Stimulated activated CD8-positive, alpha-beta memory T cell treated with anti-CD3 and anti-CD28 coated beads, Interleukin-7, amount 100 ng/mL, for 4 hours (primary cell): ENCODE measurements around the gene PRKCA.
A peak's percentile ranks its signal among the peaks of the same experiment; 100 is the strongest.
"Not testable (repeated sequence)": the region's sequence is repeated elsewhere in the genome, so short reads cannot be mapped to it uniquely, and the experiment has no call there.

Source experiments
- DNase-seq, 2 donors: peaks; one replicate each; pipeline ENCODE4 v3.0.0-alpha.2; 2020; ENCODE audit warnings: low read depth in 2 of 2

The PRKCA gene

DNA sequence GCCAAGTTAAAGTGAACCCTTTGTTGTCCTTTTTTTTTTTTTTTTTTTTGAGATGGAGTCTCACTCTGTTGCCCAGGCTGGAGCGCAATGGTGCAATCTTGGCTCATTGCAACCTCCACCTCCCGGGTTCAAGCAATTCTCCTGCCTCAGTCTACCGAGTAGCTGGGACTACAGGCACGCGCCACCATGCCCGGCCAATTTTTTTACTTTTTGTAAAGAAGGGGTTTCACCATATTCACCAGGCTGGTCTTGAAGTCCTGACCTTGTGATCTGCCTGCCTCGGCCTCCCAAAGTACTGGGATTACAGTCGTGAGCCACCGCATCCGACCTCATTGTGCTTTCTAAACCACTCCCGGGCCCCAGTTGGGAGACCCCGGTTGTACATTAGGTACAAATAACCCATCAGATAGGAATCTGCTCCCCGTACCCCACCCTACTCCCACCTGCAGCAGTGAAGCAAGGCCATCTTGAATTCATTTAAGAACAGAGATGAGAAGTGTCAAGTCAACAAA is 410.7 kb downstream of the PRKCA start:
- DNase-seq = not testable (repeated sequence)

DNA sequence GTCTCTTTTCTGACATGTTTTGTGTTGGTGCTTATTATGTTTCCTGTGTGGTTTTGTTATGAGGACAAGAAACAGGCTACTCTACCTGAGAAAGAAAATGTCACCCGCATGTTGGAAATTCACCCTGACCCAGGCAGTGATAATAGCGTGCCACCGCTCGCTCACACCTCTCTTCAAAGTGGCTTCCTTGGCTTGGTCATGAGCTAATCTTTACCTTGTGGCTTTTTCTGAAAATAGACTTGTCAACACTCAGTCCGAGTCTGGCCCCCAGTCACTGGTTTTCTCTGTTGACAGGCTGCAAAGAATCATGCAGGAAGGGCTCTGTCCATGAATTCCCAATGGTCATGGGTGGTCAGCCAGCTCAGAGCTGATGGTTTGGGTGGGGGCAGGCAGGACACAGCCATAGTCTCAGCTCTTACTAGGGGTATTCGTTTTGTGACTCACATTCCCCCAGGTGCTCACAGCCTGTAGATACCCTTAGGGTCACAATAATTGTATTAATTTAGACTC is 411.2 kb downstream of the PRKCA start:
- DNase-seq = peak in 1 of 2 donors; percentile 17

DNA sequence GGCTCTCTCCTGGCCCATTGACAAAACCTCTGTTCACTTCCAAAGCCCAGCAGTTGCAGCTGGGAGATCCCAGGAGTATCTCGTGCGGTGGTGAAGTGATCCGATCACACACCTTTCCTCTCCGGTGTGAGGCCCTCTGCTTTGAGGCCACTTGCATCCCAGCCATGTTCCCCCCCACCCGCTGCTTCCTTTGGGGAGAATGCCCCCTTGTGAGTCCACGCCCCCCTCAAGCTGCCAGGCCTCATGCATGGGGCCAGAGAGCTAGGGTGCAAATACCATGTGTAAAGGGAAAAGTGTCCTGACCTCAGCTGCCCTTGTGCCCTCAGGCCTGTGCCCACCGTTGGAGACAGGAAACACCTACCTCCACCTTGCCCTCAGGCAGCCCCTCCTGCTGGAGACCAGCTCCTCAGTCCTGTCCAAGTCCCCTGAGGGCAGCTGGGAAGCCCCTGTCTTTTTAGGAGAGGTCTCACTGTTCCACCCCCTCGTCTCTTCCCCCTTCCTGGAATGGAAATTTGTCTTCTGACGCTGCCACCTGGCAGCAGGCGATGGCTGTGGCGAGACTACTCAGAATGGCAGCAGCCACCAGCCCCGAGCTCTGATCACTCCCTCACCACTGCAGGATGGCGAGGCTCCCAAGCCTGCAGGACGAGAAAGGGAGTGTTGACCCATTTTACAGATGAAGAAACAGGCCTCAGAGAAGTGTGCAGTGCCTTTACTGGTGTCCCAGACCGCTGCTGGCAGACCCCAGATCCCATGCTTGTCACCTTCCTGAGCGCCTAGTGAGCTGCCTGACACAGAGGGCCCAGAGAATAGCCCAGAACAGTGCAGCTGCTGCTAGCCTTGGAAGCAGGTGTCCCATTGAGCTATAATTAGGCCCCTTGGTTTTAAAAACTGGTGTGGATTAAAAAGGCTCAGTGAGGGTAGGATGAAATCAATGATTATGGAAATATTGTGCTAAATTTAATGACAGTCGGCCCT is 411.9 kb downstream of the PRKCA start:
- no peak for DNase-seq

DNA sequence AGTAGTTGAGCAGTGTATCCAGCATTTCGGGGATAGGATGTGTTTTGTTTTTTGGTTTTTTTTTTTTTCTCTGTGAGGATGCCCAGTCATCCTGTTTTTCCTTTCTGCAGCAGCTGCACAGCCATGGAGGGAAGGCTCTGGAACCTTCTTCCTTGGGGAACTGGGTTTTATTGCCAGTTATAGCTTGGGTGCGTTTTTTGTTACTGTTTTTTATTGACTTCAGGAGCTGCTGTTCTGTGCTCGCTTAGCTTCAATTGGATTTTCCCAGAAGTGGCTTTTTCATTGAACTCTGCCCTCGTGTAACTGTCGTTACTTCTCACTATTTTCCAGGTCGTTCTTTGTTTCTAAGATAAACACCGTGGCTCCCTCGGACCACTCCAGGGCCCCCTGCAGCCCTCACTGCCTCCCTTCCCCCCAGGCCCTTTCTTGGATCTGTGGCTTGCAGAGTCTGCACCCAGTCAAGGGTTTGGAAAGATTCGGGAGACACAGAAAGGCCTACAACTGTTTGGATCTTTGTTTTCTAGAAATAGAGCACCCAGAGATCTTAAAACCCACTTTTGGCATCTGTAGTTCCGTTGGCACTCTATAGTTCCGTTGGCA is 412.8 kb downstream of the PRKCA start:
- DNase-seq = no peak

DNA sequence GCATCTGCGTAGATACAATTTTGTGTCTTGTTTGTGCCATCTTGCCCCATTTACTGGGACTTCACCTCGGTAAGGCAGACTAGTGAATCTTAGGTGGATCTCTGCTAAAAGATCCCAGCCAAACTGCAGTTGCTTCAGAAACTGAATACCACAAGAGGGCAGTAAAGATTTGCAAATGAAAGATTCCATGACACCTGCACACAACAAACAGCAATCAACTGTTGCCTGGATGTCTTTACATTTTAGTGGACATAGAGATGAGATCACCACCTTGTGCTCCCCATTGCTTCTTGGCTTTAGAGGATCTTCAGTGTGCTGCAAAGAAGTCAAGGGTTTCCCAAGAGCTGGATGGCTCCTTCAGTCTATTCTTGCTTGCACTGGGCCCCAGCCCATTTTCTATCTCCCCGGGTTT is 413.3 kb downstream of the PRKCA start:
- no peak for DNase-seq

DNA sequence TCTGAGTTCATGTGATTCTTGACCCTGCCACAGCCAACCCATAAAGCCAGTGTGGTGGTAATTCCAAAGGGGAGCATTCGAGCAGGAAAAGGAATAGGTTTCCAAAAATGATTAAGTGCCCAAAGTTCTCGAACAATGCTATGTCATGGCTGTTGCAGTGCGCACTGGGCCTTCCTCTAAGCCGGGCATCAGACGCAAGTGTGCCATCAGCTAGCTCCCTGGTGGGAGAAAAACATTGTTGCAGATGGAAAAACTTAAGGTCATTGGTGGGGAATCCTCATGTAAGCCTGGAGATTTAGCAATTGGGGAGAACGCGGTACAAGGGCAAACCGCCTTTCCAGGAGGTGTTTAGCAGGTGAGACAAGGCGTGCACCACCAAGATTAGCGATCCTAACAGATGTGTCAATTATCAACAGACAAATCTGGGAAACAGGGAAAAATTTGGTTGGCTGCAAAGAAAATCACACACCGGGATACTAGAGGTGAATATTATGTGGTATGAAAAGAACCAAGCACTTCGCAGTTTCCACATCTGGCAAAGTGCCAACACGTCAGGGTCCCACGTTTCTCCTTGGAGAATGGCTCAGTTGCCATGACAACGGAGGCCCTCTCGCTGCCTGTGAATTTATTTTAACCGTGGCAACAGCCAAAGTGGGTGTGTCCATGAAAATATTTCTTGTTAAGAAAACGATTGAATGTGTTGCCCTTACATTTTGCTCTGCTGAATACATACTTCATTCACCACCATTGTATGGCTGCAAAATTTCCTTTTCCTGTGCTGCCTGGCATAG is 414.0 kb downstream of the PRKCA start:
- no peak for DNase-seq

DNA sequence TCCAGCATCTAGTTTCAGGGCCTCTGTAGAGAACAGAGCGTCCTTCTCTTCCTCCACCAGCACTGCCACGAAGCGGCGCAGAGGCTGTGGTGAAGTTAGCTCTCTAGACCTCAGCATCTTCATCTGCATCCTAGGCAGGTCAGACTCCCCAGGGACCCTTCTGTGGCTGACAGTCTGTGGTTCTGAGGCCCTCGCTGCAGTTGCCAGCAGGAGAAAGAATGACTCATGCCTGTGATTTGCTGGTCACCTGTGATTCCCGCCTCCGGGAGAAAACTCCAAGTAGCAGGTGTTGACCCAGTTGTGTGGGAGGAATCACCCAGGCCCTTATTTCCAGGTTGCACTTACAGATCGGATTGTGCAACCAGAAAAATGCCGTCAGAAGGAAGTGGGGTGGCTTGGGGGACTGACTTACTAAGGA is 415.2 kb downstream of the PRKCA start:
- DNase-seq = no peak

DNA sequence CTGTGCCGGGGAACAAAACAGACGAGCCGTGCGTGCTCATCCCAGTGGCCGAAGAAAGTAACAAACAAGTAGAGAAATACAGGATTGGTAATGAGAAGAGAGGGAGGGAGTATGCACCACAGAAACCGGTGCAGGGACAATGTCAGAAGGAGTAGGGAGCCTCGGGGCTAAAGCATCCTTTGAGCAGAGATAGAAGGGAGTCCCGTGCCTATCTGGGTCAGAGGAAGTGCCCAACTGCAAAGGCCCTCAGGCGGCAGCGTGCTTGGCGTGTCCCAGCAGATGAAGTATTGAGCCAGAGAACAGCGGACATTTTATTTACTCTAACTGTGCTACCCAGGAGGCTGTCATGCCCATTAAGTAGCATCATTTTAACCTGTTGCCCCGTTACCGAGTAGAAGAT is 417.6 kb downstream of the PRKCA start:
- DNase-seq = no peak

DNA sequence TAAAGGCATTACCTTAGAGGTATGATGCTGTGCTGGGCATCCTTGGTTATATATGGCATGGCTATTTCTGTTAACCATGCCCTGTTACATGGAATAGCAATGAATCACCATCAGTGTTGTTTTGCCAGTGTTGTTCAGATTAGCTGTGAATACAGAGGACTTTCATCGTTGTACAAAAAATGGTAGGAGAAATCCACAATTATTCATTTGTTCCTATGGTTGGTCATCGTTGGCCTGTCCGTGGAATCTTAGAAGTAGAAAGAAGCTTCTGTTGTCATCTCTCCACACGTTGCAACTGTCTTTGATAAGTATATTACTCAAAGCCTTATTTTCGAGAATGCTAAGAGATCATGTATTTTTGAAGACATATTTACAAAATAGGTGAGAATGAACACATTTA is 418.2 kb downstream of the PRKCA start:
- no peak for DNase-seq

DNA sequence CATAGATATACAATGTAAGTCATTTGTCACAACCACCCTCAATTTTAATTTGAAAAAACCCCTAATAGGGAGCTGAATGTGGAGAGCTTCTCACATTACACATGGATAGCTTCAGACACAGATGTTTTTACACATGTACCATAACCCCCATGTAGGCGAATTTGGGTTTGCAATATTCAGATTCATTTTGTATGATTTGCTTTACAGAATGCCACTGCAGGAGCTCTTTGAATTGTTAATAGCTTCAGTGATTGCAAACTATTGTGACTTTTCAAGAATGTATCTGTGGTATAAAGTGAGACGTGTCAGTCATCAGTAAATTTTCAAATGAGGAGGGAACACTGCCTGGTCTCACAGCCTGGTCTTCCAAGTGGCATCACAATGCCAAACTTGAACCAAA is 419.9 kb downstream of the PRKCA start:
- no peak for DNase-seq

DNA sequence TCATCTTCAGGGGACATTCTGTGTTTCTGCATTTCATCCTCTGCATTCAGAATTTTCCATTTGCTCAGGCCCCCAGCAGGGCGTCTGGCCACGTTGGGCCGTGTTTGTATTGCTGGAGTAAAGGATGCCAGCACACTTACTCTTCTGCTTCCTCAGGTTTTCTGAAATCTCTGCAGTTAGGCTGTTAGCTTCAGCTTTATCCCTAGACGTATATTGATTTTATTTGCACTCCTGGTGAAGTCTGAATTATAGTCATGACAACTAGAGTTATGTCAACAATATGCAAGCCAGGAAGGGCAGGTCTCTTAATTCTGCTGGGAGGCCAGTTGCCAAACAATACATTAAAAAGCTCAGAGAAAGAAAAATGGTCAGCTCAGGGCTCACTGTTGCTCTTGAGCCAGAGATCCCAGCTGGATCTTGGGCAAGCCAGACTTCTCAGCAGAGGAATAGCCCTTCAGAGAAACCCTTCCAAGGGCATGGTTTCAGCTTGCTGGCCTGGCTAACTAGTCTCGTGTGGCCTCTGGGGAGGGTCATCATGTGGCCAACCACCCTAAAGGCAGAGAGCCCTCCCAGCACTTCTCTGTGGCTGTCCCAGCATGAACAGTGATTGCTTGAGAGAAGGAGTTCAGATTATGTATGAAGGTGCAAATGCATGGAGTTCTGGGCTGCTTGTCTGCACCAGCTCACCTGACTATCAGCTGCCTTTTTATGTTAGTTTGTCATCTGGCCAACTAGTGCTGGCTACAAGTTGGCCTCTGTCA is 422.3 kb downstream of the PRKCA start:
- DNase-seq = no peak

DNA sequence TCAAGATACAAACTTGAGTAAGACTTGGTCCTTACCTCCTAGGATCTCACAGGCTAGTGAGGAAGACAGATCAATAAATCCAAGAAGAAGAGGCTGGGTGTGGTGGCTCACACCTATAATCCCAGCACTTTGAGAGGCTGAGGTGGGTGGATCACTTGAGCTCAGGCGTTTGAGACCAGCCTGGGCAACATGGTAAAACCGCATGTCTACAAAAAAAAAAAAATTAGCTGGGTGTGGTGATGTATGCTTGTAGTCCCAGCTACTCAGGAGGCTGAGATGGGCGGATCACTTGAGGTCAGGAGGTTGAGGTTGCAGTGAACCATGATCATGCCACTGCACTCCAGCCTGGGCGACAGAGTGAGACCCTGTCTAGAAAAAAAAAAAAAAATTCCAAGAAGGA is 423.0 kb downstream of the PRKCA start:
- not testable (repeated sequence) for DNase-seq

DNA sequence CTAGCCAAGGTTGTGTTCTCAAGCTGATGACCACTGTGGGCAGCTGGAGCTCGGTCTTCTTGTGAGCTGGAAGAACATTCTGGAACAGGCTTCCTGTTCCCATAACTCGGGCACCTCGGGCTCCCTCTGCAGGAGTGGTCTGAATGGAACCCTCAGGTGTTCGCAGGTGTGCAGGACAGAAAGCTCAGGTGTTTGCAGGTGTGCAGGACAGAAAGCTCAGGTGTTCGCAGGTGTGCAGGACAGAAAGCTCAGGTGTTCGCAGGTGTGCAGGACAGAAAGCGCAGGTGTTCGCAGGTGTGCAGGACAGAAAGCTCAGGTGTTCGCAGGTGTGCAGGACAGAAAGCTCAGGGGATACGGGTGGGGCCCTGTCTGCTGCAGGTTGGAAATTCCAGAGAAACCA is 423.5 kb downstream of the PRKCA start:
- DNase-seq = no peak

DNA sequence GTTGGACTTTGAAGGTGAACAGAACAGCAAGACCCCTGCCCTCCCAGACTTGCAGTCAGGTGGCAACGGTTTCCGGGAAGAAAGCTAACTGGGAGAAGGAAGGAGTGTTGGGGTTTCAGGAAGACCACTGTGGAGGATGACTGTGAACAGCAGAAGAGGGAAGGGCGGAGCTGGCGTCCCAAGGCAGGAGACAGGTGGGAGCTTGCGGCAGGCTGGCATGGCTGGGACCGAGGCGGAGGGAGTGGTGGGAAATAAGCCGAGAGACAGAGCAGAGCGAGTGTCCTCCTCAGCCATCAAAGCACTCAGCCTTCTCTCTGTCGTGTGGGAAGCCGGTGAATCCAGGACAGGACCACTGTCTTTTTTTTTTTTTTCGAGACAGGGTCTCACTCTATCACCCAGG is 424.0 kb downstream of the PRKCA start:
- no peak for DNase-seq

DNA sequence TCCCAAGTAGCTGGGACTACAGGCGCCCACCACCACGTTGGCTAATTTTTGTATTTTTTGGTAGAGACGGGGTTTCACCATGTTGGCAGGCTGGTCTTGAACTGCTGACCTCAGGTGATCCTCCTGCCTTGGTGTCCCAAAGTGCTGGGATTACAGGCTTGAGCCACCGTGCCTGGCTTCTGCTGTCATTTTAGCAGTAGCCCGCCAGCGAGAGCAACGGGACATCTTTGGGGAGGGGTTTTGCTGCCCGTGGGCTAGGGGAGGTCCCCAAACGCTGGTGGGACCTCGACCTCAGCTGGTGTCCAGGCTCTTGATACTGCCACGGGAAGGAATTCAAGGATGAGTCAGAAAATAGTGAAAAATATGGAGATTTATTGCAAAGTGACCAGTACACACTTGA is 424.4 kb downstream of the PRKCA start:
- no peak for DNase-seq

DNA sequence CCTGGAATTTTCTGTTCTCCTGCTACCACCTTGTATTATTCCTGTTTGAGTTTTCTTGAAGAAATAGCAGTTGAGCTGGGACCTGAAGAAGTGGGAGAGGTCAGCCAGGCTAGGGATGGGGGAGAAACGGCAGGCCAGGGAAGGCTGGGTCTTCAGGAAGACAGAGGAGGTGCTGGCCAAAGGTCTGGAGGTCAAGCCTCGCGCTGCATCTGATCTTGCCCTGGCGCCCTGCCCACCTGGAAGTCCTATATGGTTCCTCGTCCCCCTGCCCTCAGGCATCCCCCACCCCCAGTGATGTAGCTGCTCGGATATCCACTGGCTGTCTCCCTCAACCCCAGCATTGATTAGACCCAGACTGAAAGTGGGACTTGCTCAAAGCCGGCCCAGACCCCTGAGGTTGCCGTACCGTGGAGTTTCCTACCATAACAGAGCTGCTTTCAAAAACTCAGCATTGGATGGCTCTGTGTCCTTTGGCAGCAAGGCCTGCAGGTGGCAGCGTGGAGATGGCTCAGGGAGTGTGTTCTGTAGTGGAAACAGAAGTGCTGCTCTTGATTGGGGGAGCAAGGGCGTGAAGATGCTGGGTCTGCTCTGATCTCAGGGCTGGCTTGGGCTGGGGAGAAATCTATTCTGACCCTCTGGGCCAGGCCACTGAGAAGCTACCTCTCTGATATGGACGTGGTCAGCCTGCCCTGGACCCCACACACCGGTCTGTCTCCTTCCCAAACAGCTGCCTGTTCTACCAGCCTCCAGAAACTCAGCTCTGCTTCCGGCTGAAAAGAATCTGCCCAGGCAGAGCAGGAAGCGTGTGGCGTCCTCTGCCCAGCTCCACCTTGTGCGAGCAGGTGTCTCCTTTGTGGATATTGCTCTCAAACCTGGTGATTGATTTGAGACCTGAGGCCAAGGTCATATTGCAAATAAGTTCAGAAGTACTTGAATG is 425.5 kb downstream of the PRKCA start:
- no peak for DNase-seq

DNA sequence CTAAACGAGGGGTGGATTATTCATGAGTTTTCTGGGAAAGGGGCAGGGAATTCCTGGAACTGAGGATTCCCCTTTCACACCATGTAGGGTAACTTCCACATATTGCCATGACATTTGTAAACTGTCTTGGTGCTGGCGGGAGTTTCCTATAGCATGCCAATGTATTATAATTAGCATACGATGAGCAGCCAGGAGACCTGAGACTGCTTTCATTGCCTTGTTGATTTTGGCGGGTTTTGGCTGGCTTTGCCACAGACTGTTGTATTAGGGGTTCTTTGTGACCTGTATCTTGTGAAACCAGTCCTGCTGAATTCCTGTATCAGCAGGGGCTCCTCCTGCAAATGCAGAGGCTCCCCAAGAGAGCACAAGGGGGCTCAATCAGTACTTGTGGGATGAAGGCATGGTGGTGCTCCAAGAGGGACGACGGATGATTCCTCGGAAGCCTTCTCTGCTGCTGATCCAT is 428.1 kb downstream of the PRKCA start:
- DNase-seq = no peak

DNA sequence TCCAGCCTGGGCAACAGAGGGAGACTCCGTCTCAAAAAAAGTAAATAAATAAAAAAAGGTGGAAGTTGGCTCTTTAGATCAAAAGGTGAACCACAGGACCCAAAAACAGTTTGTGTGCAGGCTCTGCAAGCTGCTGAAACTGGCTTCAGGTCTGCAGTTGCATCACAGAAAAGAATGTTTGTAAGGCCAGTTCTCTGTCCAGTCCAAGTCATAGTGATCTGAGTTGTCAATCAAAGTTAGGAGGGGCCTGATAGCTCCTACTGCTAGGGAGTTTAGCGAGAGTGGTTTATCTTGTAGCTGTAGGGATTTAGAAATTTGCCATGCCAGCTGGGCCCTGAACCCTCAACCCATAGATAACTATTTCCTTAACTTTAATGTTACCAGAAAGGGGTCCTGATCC is 431.3 kb downstream of the PRKCA start:
- DNase-seq = no peak

DNA sequence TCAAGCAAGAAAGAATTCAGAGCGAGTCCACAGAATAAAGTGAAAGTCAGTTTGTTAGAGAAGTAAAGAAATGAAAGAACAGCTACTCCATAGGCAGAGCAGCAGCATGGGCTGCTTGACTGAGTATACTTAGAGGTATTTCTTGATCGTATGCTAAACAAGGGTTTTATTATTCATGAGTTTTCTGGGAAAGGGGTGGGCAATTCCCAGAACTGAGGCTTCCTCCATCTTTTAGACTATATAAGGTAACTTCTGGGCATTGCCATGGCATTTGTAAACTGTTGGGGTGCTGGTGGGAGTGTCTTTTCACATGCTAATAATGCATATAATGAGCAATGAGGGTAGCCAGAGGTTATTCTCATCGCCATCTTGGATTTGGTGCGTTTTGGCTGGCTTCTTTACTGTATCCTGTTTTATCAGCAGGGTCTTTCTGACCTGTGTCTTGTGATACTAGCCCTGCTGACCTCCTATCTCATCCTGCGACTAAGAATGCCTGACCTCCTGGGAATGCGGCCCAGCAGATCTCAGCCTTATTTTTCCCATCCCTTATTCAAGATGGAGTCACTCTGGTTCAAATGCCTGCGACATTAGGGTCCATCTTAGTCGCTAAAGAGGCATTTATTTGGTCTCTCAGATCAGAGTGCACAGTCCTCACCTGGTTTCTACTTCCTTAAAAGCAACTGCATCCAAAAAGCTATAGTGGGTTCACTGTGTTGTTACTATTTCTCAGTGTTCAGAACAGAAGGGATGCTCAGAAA is 432.0 kb downstream of the PRKCA start:
- no peak for DNase-seq
